Measurements from ENCODE around the gene ATP6V1B1.

ATP6V1B1 gene

GRCh38 chr2:70935468-70936164 is at the start of gene ATP6V1B1:
Gene ATP6V1B1 (plus strand): TSS chr2:70935900. CDS start chr2:70935955, 55 bp downstream.
- no peak for DNase-seq

GRCh38 chr2:70886541-70886987 is 49.1 kb upstream of the ATP6V1B1 start:
- DNase-seq, result no peak

GRCh38 chr2:70887208-70887549 is 48.5 kb upstream of the ATP6V1B1 start:
- no peak for DNase-seq

- no peak for DNase-seq
These were observed 48.0 kb upstream of the ATP6V1B1 start for GRCh38 chr2:70887550-70888246.

DNA sequence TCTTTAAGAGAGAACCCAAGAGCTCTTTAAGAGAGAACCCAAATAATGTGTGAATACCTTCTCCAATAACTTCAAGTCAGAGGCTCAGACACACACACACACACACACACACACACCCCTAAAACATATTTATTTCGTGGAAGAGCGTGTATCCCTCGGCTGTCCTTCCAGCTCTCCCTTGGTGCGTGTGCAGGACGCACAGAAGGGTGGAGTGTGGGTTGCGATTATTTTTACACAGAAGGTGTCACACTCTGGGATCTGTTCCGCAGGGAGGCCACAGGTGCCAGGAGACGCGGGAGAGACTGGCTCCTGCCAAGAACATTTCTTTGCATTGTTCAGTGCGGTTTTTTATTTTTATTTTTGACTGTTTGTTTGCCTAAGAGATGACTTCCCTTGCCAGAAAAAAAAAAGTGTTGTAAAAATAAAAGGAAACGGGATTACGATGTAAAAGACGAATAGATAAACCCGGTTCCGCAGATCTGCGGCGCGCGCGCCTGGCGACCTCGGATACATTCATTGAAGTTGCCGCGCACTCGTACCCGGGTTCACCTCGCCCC is 47.3 kb upstream of the ATP6V1B1 start:
- DNase-seq, result no peak

GRCh38 chr2:70888923-70889715 is 46.6 kb upstream of the ATP6V1B1 start:
- DNase-seq, result no peak

DNA sequence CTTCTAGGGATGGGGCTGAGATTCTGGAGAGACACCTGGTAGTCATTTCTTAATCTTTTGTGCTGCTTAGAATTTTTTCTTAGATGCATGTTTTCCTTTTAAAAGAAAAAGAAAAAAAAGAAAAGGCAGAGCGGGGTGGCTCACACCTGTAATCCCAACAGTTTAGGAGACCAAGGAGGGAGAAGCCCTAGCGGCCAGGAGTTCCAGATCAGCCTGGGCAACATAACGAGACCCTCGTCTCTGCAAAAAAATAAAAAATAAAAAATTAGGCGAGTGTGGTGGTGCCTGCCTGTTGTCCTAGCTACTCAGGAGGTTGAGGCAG is 46.0 kb upstream of the ATP6V1B1 start:
- DNase-seq, result no peak

DNA sequence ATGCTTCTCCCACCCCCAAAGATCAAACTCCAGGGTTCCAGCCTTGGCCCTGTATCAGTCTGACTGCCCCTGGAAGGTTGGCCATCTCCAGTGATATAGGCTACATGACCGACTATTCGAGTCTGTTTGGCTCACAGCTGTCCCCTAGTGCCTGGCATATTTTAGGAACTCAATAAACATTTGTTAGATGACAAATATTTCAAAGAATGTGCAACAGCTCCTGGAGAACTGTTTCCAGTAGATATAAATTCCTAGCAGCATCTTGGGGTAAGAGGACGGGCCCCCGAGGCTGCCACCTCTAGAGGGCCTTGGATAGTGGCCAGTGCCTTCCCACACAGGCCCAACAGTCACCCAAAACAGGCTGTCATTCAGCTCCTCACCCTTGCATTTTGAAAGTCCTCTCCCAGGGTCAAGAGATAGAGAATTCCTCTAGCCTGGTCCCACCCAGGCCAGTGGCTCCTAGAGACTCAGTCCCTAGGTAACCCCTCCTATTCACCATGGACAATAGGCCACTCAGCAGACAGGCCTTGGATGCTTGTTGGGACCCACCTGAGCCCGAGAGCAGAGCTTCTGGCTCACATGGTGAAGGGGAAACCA is 45.1 kb upstream of the ATP6V1B1 start:
- no peak for DNase-seq

DNA sequence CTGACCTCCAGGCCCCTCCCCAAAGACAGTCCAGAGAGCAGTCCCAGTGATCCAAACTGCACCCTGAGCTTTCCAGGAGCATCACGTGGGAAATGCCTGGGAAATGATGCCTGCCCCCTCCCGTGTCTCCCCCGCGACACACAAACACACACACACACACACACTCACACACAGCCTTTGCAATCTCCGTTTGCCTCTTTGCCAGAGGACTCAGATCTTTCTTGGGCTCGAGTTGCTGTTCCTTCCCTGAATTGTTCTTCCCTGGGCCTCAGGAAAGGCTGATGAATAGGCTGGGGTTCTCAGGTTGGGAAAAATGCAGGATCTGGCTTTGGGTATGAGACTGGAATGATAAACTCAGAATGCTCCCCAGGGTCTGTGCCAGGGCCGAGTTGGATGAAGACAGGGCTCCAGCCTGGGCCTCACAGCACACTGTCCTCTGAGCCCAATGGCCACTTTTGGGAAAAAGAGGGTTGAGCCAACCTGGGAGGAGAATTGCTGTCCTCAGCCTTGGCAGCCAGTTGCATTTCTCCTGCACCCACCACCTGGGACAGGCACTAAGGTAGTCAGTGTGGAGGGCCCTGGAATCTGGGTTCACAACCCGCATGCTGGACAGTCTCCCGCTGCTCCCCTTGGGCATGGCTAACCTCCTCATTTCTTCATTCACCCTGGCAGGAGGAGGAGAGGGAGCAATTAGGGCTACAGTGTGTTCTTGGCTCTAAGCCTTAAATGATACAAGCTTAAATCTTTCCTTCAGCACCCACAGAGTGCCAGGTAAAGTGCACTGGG is 43.9 kb upstream of the ATP6V1B1 start:
- no peak for DNase-seq

DNA sequence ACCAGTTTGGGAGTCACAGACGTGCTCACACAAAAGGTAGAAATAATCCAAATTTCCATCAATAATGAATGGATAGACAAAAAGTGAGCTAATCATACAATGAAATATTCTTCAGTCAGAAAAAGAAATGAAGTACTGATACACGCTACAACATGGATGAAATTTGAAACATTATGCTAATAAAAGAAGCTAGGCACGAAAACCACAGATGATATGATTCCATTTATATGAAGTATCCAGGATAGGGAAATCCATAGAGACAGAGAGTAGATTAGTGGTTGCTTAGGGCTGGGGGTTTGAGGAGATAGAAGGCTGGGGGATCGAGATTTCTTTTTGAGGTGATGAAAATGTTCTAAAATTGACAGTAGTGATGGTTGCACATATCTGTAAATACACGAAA is 43.0 kb upstream of the ATP6V1B1 start:
- no peak for DNase-seq

- DNase-seq, result no peak
These were observed 42.5 kb upstream of the ATP6V1B1 start for GRCh38 chr2:70893186-70893585.

GRCh38 chr2:70894765-70895164 is 40.9 kb upstream of the ATP6V1B1 start:
- DNase-seq, result no peak

- no peak for DNase-seq
These were observed 40.5 kb upstream of the ATP6V1B1 start for GRCh38 chr2:70895249-70895648.

- DNase-seq, result no peak
These were observed 39.5 kb upstream of the ATP6V1B1 start for GRCh38 chr2:70895998-70896764.

- no peak for DNase-seq
These were observed 38.9 kb upstream of the ATP6V1B1 start for GRCh38 chr2:70896765-70897202.

- DNase-seq, result no peak
These were observed 38.3 kb upstream of the ATP6V1B1 start for GRCh38 chr2:70897203-70897976.

DNA sequence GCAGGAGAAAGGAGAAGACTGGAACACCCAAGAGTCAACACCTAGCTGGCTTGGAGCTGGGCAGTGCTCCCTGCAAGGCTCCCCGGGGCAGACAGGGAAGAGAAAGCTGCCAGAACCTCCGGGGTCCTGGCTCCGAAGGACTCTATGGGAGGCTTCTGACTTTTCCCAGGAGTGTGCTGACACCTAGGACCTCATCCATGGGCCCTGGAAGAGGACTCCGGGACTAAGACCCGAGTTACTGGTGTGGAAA is 37.8 kb upstream of the ATP6V1B1 start:
- no peak for DNase-seq

- DNase-seq, result no peak
These were observed 37.1 kb upstream of the ATP6V1B1 start for GRCh38 chr2:70898363-70899240.

GRCh38 chr2:70901227-70902066 is 34.3 kb upstream of the ATP6V1B1 start:
- DNase-seq, result no peak
